Adipocyte (in vitro differentiated cells): ENCODE results near the gene NCF2.
A peak's percentile ranks its signal among the peaks of the same experiment; 100 is the strongest.

Source experiments
- DNase-seq: peaks from one replicate; pipeline ENCODE4 v3.0.0-alpha.2; 2015; ENCODE audit warnings: low read depth
- H3K27me3 ChIP-seq: replicated peaks from 2 replicates; pipeline ENCODE4 v1.7.0; 2013; ENCODE audit warnings: mild to moderate bottlenecking, low read length, moderate library complexity; ENCODE audit not compliant: control insufficient read depth, insufficient read depth
- H3K36me3 ChIP-seq: 2 replicates; pipeline ENCODE4 v1.7.0; 2013; ENCODE audit warnings: low read length, mild to moderate bottlenecking, moderate library complexity; ENCODE audit not compliant: control insufficient read depth, insufficient read depth, severe bottlenecking
- H3K4me1 ChIP-seq: 2 replicates; pipeline ENCODE4 v1.7.0; 2013; ENCODE audit warnings: mild to moderate bottlenecking, low read length, moderate library complexity; ENCODE audit not compliant: control insufficient read depth, insufficient read depth
- H3K4me3 ChIP-seq: 2 replicates; pipeline ENCODE4 v1.7.0; 2013; ENCODE audit warnings: mild to moderate bottlenecking, low read length, moderate library complexity
- H3K9ac ChIP-seq: 2 replicates; pipeline ENCODE4 v1.7.0; 2013; ENCODE audit warnings: mild to moderate bottlenecking, low read length, moderate library complexity
- H3K9me3 ChIP-seq: 2 replicates; pipeline ENCODE4 v1.7.0; 2013; ENCODE audit warnings: mild to moderate bottlenecking, low read length, moderate library complexity; ENCODE audit not compliant: control insufficient read depth

The NCF2 gene, protein sequence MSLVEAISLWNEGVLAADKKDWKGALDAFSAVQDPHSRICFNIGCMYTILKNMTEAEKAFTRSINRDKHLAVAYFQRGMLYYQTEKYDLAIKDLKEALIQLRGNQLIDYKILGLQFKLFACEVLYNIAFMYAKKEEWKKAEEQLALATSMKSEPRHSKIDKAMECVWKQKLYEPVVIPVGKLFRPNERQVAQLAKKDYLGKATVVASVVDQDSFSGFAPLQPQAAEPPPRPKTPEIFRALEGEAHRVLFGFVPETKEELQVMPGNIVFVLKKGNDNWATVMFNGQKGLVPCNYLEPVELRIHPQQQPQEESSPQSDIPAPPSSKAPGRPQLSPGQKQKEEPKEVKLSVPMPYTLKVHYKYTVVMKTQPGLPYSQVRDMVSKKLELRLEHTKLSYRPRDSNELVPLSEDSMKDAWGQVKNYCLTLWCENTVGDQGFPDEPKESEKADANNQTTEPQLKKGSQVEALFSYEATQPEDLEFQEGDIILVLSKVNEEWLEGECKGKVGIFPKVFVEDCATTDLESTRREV

DNA sequence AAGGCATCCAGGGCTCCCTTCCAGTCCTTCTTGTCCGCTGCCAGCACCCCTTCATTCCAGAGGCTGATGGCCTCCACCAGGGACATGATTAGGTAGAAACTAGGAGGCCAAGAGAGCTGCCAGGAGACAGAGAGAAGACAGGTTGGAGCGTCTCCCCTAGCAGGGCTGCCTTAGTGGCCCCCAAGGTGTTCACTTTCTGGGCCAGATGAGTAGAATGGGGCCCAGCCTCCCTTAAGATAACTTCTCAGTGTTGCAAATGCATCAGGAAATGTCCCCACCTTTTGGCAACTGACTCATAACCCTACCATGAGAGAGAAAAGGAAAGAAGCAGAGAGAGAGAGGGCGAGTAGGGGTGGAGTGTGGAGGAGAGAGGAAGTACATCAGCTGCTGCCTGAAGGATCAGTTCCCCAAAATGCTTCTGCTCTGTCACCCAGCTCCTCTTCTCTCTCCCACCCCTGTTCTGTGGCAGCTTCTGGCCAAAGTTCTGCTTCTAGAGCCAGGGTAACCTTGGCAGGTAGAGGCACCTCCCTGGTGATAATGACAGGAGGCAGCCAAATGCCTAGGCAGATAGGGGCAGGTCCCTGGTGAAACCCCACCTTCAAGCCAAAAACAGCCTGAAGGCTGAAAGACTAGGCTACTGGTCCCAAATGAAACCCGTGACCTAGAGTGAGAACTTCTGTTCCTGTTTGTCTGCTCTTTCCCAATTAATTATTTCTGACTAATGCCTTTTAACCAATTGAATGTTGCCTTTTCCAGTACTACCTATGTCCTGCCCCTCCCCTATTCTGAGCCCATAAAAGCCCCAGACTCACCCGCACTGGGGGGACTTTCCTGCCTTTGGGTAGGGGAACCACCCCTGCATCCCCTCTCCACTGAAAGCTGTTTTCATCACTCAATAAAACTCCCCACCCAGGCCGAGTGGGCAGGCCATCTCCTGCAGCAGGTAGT is at the start of gene NCF2:
Gene NCF2 (minus strand): TSS at position 216 of the 948 bp plus-strand sequence. CDS start 130 bp downstream, at position 86.
- Histone ChIP-seq H3K4me3 (no peak within 1 kb of the TSS), H3K36me3 (no peaks in the 10 kb centered on the region), H3K9me3 (no peaks in the 10 kb centered on the region), H3K27me3 (no peaks in the 10 kb centered on the region), H3K9ac (no peak within 1 kb of the TSS), H3K4me1 (no peaks in the 10 kb centered on the region)
- no peak for DNase-seq

DNA sequence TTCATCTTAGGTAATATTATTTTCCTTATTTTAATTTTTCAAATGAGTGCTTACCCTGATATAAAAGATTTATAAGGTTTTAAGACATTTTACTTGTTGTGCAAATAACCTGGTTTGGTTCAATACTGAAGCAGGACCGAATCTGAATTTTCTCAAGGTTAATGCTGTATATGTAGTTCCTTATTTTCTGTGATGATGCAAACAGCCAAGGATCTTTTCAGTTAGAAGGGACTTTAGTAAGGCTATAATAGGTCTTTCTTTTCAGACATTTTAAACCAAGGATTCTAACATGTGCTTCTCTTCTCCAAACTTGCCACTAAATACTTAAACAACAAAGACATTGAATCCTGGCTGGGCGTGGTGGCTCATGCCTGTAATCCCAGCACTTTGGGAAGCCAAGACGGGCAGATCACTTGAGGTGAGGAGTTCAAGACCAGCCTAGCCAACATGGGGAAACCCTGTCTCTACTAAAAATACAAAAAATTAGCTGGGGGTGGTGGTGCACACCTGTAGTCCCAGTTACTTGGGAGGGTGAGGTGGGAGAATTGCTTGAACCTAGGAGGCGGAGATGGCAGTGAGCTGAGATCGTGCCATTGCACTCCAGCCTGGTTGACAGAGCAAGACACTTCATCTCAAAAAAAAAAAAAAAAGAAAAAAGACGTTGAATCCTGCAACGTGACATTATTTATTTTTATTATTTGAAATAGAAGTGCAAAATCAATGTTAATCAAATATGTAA is 48.6 kb upstream of the NCF2 start:
- Histone ChIP-seq H3K9ac (no peak overlapping the region), H3K4me3 (no peak overlapping the region), H3K36me3 (no peaks in the 10 kb centered on the region), H3K27me3 (no peaks in the 10 kb centered on the region), H3K9me3 (no peaks in the 10 kb centered on the region), H3K4me1 (peaks cover 7% of the 10 kb centered on the region)
- no peak for DNase-seq

DNA sequence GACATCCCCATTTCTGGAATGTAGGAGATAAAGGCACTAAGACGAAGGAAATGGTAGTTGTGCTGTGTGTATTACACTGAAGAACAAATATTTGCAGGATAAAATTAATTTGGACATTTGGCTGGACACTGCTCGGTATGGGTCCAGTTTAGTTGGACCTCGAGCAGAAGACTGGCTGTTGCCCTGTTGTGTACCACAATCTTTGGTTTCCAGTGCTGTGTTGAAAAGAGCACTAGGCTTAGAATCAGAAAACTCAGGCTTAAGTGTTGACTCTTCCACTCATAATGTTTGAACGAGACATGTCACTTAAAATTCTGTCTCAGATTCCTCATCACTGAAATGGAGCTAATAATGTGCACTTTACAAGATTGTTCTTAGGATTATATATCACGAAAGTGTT is 46.5 kb upstream of the NCF2 start:
- H3K27me3 ChIP-seq = no peaks in the 10 kb centered on the region
- no peak for DNase-seq
- H3K4me1 ChIP-seq = peaks cover 23% of the 10 kb centered on the region
- H3K4me3 ChIP-seq = peak overlapping the region; percentile 92
- no peaks in the 10 kb centered on the region for H3K36me3 ChIP-seq
- no peaks in the 10 kb centered on the region for H3K9me3 ChIP-seq
- H3K9ac ChIP-seq = peak overlapping the region; percentile 85

DNA sequence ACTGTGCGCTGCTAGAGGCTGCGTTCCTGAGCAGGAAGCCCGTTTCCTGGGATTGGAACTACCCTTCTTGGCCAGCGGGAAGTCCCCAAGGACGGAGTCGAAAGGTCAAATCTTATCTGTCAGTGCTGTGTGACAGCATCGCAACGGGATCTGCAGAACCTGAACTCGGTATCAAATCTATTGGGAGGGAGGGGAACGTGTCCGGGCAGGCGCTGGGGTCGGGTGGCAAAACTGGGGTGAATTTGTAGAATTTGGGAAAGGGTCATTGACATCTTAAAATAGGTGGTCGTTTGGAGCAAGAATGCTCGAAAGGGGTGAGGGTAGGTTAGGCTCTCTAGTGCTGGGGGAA is 46.0 kb upstream of the NCF2 start:
- peak overlapping the region; percentile 85 for H3K9ac ChIP-seq
- peaks cover 28% of the 10 kb centered on the region for H3K4me1 ChIP-seq
- peak overlapping the region; percentile 92 for H3K4me3 ChIP-seq
- DNase-seq = no peak
- no peaks in the 10 kb centered on the region for H3K9me3 ChIP-seq
- H3K27me3 ChIP-seq = no peaks in the 10 kb centered on the region
- no peaks in the 10 kb centered on the region for H3K36me3 ChIP-seq

DNA sequence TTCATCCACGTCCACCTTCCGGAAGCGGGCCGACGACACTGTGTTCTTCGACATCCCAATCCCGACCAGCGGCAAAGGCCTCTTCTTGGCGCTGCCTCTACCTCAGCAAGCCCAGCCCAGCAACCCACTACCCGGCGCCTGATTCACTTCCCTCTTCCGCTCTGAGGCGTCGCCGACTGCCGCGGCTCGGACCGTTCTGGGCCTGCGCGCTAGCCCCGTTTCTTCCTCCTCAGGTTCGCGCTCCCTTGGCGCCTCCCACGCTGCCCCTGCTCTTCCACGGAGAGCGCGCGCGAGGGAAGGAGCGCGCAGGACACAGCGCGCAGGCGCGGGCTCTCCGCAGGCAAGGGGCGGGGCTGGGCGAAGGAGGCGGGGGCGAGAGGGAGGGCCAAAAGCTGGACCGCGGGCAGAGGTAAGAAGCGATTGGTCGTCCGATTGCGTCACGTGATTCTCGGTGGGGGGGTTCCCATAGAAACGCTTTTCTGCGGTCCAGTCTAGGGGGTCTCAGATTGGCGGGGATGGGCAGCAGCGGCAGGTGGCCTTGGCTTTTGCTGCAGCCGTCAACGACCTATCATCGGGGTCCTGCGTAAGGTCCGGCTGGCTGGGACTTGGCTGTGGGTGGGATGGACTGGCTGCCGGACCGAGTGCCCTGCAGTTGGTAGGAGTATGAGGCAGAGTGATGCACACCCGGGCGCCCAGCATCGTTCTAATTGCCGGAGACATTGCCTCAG is 45.5 kb upstream of the NCF2 start, which contains the start of gene ARPC5:
Gene ARPC5 (minus strand): TSS at position 178 of the 728 bp plus-strand sequence. CDS start 124 bp downstream, at position 54.
- H3K4me3 ChIP-seq = peak within 1 kb of the TSS; percentile 92
- no peaks in the 10 kb centered on the region for H3K9me3 ChIP-seq
- no peaks in the 10 kb centered on the region for H3K27me3 ChIP-seq
- H3K36me3 ChIP-seq = no peaks in the 10 kb centered on the region
- H3K9ac ChIP-seq = peak within 1 kb of the TSS; percentile 98
- peak; percentile 99 for DNase-seq
- peaks cover 33% of the 10 kb centered on the region for H3K4me1 ChIP-seq

DNA sequence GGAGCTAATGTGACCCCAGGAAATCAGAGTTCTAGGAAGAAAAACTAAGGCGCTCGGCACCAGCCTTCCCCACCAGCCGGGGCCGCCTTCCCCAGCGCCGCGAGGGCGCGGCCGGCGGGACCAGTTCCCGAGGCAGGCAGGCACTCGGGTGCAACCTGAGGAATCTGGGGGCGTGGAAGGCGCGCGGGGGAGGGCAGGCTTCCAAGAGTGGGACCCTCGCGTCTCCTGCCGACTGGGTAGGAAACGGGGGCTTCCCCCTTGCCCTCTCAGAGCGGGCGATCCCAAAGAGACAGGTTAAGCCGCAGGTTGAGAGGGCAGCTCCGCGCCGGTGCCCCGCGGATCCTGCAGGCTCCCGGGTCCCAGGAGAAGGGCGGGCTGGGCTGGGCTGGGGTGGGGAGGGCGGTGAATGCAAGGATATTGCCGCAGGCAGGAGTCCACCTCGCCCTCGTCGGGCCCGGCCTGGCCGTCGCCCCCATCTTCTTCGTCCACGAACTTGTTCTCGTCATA is 44.9 kb upstream of the NCF2 start:
- DNase-seq = peak; percentile 69
- Histone ChIP-seq H3K9ac (peak overlapping the region; percentile 98), H3K36me3 (peaks cover 4% of the 10 kb centered on the region), H3K4me3 (peak overlapping the region; percentile 92), H3K27me3 (no peaks in the 10 kb centered on the region), H3K9me3 (no peaks in the 10 kb centered on the region), H3K4me1 (peaks cover 39% of the 10 kb centered on the region)

DNA sequence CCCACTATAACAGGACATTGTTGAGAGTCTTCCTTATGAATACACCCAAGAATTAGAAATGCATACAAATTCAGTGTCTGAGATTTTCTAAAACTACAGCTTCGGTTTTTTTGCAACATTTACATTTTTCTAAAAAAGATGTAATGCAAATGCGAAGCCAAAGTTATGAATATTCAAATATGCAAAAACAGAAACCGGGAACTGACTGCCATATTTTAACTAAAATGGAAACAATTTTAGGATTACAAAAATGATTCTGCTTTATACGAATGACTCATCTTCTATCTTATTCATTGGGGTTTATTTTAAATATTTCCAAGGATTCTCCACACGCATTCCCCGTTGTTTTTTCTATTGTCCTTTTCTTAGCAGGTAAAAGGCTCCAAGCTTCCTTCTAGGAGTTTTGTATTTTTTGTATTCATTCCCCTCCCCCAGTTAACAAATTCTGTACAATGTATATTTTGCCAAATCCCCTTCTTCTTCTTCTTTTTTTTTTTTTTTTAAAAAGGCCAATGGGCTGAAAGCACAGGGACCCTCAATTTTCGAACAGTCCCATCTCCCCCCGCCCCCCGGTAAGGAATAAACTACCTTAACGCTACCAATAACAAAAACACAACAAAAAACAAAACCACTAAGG is 44.3 kb upstream of the NCF2 start:
- peak overlapping the region; percentile 92 for H3K4me3 ChIP-seq

DNA sequence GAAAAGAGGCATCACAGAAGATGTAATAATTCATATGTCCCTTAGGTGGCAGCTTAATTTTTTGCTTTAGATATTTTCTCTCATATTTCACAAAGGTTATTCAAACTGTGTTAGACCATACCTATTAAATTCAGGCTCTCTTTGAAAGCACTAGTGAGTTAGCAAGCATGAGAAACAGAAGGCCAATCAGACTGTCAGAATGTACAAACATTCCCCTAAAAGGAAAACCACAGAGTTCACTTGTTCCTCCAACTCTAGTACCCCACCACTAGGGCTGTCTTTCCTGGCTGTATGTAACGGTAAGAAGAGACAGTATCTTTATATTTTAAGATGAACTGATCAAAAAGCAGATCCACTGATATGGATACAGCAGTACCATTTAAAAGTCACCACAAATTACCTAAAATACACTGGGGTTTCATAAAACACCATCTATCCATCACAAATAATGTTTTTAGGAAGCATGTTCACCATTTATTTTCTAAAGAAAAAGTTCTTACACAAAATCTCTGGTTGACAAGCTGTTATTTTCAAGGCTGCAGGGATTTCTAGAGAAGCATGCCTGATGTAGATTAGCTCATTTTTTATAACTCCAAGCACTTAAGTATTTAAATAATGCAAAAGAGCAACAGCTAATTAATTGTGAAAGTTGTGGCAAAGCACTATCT is 43.6 kb upstream of the NCF2 start:
- Histone ChIP-seq H3K4me3 (peak overlapping the region; percentile 92), H3K4me1 (peaks cover 53% of the 10 kb centered on the region), H3K27me3 (no peaks in the 10 kb centered on the region), H3K9me3 (no peaks in the 10 kb centered on the region), H3K36me3 (peaks cover 17% of the 10 kb centered on the region), H3K9ac (peak overlapping the region; percentile 98)
- peak; percentile 88 for DNase-seq

More for the DNA sequence above, 44.3 kb upstream of the NCF2 start:
- peak; percentile 44 for DNase-seq
- H3K9ac ChIP-seq = peak overlapping the region; percentile 98
- peaks cover 46% of the 10 kb centered on the region for H3K4me1 ChIP-seq
- peaks cover 10% of the 10 kb centered on the region for H3K36me3 ChIP-seq
- no peaks in the 10 kb centered on the region for H3K27me3 ChIP-seq
- H3K9me3 ChIP-seq = no peaks in the 10 kb centered on the region

DNA sequence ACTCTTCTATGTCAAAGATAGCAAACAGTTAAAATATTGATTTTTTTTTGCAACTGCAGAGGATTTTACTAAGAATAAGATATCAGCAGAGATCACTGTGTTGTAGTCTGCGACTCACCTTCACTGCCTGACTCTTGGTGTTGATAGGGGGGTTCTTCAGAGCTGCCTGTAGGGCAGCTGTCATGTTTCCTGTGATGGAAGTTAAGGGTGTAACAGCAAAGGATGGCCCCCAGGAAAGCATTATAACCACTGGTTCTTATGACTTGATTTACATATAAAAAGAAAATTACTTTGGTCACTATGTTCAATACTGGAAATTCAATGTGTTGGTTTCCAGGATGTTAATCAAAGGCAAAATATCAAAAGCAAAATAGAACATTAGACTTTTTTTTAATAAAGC is 42.7 kb upstream of the NCF2 start:
- DNase-seq = no peak
- Histone ChIP-seq H3K27me3 (no peaks in the 10 kb centered on the region), H3K36me3 (peaks cover 24% of the 10 kb centered on the region), H3K9me3 (no peaks in the 10 kb centered on the region), H3K4me3 (peak overlapping the region; percentile 92), H3K4me1 (peaks cover 57% of the 10 kb centered on the region), H3K9ac (peak overlapping the region; percentile 98)
